IPS DF 6.9 (cell line): ENCODE data around the gene UBE2S.

Experiments
- DNase-seq: peaks from one replicate; pipeline ENCODE4 v3.0.0-alpha.2; 2013; ENCODE audit warnings: low read depth, low spot score
- H3K27ac ChIP-seq: one replicate; pipeline ENCODE4 v1.5.1; 2013; ENCODE audit warnings: low read length, control low read depth
- H3K27me3 ChIP-seq: 2 replicates; pipeline ENCODE4 v1.6.1; 2013; ENCODE audit warnings: mild to moderate bottlenecking, low read length; ENCODE audit not compliant: control insufficient read depth, insufficient read depth
- H3K36me3 ChIP-seq: 2 replicates; pipeline ENCODE4 v1.6.1; 2013; ENCODE audit warnings: low read length; ENCODE audit not compliant: control insufficient read depth, insufficient read depth
- H3K4me1 ChIP-seq: 2 replicates; pipeline ENCODE4 v1.6.1; 2013; ENCODE audit warnings: low read length; ENCODE audit not compliant: control insufficient read depth, insufficient read depth
- H3K4me3 ChIP-seq: 2 replicates; pipeline ENCODE4 v1.5.1; 2013; ENCODE audit warnings: mild to moderate bottlenecking, low read length
- H3K9me3 ChIP-seq: 2 replicates; pipeline ENCODE4 v1.6.1; 2013; ENCODE audit warnings: low read length, inconsistent platforms; ENCODE audit not compliant: control insufficient read depth, insufficient read depth
- WGBS: extraction: QIAGEN DNeasy Blood & Tissue Kit; methylation state at CpG from one replicate; pipeline ENCODE4 v1.1.7; 2013; ENCODE audit warnings: mixed read lengths, missing lambda C conversion rate; ENCODE audit not compliant: insufficient read length, insufficient coverage; 5-methylcytosine and 5-hydroxymethylcytosine counted together

UBE2S gene

GRCh38 chr19:55391702-55392615 is 15.6 kb downstream of the UBE2S start:
- no peaks in the 10 kb centered on the region for H3K27me3 ChIP-seq
- WGBS: no CpG with 5 or more reads among the region's 18 CpGs
- no peaks in the 10 kb centered on the region for H3K9me3 ChIP-seq
- no peak overlapping the region for H3K27ac ChIP-seq
- no peak overlapping the region for H3K4me3 ChIP-seq
- no peak for DNase-seq
- peaks cover 11% of the 10 kb centered on the region for H3K4me1 ChIP-seq
- H3K36me3 ChIP-seq: peaks cover 26% of the 10 kb centered on the region

- no peaks in the 10 kb centered on the region for H3K9me3 ChIP-seq
- H3K4me3 ChIP-seq: no peak overlapping the region
- WGBS: no CpG with 5 or more reads among the region's 12 CpGs
- peaks cover 26% of the 10 kb centered on the region for H3K36me3 ChIP-seq
- H3K4me1 ChIP-seq: peaks cover 11% of the 10 kb centered on the region
- no peak for DNase-seq
- no peak overlapping the region for H3K27ac ChIP-seq
- H3K27me3 ChIP-seq: no peaks in the 10 kb centered on the region
Measured at GRCh38 chr19:55391191-55391670, 16.4 kb downstream of the UBE2S start.

GRCh38 chr19:55390461-55390880 is 17.1 kb downstream of the UBE2S start:
- no peak overlapping the region for H3K4me3 ChIP-seq
- H3K27me3 ChIP-seq: no peaks in the 10 kb centered on the region
- H3K4me1 ChIP-seq: peaks cover 11% of the 10 kb centered on the region
- peaks cover 26% of the 10 kb centered on the region for H3K36me3 ChIP-seq
- DNase-seq: no peak
- H3K9me3 ChIP-seq: no peaks in the 10 kb centered on the region
- H3K27ac ChIP-seq: no peak overlapping the region
- WGBS: no CpG with 5 or more reads among the region's 7 CpGs

- Histone ChIP-seq H3K36me3 (peaks cover 26% of the 10 kb centered on the region), H3K9me3 (no peaks in the 10 kb centered on the region), H3K27ac (no peak overlapping the region), H3K27me3 (no peaks in the 10 kb centered on the region), H3K4me3 (no peak overlapping the region), H3K4me1 (peaks cover 11% of the 10 kb centered on the region)
- no peak for DNase-seq
- no CpG with 5 or more reads among the region's 21 CpGs for WGBS
Measured at GRCh38 chr19:55389386-55390317, 17.9 kb downstream of the UBE2S start.

GRCh38 chr19:55387736-55388497 is 19.7 kb downstream of the UBE2S start:
- no CpG with 5 or more reads among the region's 24 CpGs for WGBS
- Histone ChIP-seq H3K4me3 (no peak overlapping the region), H3K36me3 (peaks cover 26% of the 10 kb centered on the region), H3K4me1 (peaks cover 11% of the 10 kb centered on the region), H3K27me3 (no peaks in the 10 kb centered on the region), H3K27ac (no peak overlapping the region), H3K9me3 (no peaks in the 10 kb centered on the region)
- DNase-seq: no peak

- no peak for DNase-seq
- no CpG with 5 or more reads among the region's 33 CpGs for whole genome bisulfite sequencing
- Histone ChIP-seq H3K9me3 (no peaks in the 10 kb centered on the region), H3K4me1 (peaks cover 9% of the 10 kb centered on the region), H3K4me3 (peak overlapping the region; percentile 82), H3K27me3 (no peaks in the 10 kb centered on the region), H3K36me3 (peaks cover 26% of the 10 kb centered on the region), H3K27ac (no peak overlapping the region)
Measured at GRCh38 chr19:55386493-55386971, 21.1 kb downstream of the UBE2S start.

- WGBS: no CpG with 5 or more reads among the region's 68 CpGs
- DNase-seq: peak; percentile 93
- Histone ChIP-seq H3K4me1 (peaks cover 9% of the 10 kb centered on the region), H3K4me3 (peak within 1 kb of the TSS; percentile 82), H3K36me3 (peaks cover 26% of the 10 kb centered on the region), H3K27ac (no peak within 1 kb of the TSS), H3K27me3 (no peaks in the 10 kb centered on the region), H3K9me3 (no peaks in the 10 kb centered on the region)
Measured at GRCh38 chr19:55385724-55386492, 21.7 kb downstream of the UBE2S start, which contains the start of gene RPL28. Gene RPL28, plus strand, starts transcription at chr19:55385932. Its CDS starts 426 bp downstream, at chr19:55386358.

GRCh38 chr19:55384920-55385723 is 22.5 kb downstream of the UBE2S start:
- Histone ChIP-seq H3K4me1 (peaks cover 6% of the 10 kb centered on the region), H3K27ac (no peak overlapping the region), H3K9me3 (no peaks in the 10 kb centered on the region), H3K36me3 (peaks cover 24% of the 10 kb centered on the region), H3K4me3 (peak overlapping the region; percentile 69; the same call in 1 of the 2 replicates), H3K27me3 (no peaks in the 10 kb centered on the region)
- no CpG with 5 or more reads among the region's 34 CpGs for WGBS
- peak; percentile 82 for DNase-seq
